Activated CD4-positive, CD25-positive, alpha-beta regulatory T cell treated with anti-CD3 and anti-CD28 coated beads, Interleukin-2, amount 50 U/mL, for 72 hours (primary cell): ENCODE data around the gene MOAP1.
"Not testable (repeated sequence)": the region's sequence is repeated elsewhere in the genome, so short reads cannot be mapped to it uniquely, and the experiment has no call there.

Experiments
- DNase-seq: peaks from one replicate; pipeline ENCODE4 v3.0.0; 2021

The MOAP1 gene

DNA sequence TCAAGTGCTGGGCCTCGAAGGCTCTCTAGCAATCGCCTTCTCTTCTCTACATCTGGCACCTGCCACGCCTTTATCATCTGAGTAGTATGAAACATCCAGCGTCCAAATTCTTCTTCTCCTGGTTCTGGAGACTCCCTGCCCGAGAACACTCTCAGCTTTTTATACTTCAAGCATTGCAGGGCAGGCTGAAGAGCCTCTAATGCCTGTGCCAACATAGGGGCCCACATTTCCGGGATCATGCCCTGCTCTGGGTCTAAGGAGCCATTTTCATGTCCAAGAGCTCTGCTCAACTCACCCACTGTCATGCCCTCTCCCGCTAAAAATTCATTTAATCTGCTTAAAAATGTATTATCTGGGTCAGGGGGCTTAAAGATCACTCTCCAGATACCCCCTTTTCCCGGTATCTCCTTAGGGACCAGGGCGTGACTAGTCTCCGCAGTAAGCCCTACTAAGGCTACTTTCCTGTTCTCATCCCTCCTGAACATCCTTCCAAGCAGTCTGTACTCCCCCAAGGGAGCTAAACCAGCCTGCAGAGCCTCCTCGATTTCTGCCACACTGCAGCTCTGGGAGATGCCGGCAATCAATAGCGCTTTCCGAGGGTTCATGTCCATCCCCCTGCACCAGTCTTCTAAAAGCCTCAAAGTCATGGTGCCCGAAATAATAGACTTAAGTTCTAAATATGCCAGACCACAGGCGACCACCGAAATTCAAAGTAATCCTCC is 940 bp downstream of the MOAP1 start:
- no peak for DNase-seq

DNA sequence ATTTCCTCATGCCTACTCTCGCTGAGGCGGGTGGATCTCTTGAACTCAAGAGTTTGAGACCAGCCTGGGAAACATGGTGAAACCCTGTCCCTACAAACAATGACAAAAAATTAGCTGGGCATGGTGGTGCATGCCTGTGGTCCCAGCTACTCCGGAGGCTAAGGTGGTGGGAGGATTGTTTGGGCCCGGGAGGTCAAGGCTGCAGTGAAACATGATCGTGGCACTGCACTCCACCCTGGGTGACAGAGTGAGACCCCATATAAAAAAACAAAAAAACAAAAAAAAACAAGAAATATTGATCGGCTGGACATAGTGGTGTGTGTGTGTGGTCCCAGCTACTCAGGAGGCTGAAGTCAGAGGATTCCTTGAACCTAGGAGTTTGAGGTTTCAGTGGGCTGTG is 9.2 kb downstream of the MOAP1 start:
- no peak for DNase-seq

DNA sequence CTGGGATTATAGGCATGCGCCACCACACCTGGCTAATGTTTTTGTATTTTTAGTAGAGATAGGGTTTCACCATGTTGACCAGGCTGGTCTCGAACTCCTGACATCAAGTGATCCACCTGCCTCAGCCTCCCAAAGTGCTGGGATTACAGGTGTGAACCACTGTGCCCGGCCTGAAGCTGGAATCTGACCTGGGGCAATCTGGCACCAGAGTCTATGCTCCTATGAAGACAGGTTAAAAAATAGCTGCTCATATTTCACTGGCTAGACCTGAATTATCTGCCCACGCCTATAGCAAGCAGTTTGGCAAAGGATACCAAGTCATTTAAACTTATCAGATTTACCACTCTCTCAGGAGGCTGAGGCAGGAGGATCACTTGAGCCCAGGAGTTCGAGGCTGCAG is 10.0 kb downstream of the MOAP1 start:
- not testable (repeated sequence) for DNase-seq

DNA sequence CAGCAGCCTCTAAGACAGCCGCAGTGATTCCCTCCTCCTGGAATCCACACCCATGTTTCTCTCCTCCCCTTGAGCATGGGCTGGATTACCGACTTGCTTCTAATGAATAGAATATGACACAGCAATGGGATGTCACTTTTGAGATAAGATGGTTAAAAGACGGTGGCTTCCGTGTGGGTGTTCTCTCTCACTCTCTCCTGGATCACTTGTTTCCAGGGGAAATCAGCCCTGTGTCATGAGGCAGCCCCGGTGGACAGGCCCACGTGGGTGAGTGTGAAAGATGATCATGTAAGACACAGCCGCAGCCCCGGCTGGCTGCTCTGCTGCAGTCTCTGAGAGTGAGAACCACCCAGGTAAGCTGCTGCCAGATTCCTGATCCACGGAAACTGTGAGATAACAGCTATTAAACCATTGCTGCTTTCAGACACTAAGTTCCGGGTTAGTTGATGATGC is 10.7 kb downstream of the MOAP1 start:
- no peak for DNase-seq

DNA sequence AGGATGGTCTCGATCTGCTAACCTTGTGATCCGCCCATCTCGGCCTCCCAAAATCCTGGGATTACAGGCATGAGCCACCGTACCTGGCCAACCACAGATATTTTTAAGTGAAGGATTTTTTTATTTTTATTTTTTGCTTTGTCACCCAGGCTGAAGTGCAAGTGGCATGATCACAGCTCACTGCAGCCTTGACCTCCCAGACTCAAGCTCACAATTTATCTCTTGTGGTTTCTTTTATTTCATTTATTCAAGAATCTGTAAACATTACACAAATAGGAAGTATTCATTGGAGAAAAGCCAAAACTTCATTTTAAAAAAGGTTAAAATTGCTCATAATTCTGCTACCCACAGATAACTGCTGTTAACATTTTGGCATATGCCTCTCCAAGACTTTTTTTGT is 13.3 kb downstream of the MOAP1 start:
- DNase-seq, result no peak

DNA sequence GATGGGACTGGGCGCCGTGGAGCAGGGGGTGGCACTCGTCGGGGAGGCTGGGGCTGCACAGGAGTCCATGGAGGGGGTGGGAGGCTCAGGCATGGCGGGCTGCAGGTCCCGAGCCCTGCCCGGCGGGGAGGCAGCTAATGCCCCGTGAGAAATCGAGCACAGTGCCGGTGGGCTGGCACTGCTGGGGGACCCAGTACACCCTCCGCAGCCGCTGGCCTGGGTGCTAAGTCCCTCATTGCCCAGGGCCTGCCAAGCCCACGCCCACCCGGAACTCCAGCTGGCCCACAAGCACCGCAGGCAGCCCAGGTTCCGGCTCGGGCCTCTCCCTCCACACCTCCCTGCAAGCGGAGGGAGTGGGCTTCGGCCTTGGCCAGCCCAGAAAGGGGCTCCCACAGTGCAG is 14.6 kb downstream of the MOAP1 start:
- DNase-seq, result not testable (repeated sequence)

DNA sequence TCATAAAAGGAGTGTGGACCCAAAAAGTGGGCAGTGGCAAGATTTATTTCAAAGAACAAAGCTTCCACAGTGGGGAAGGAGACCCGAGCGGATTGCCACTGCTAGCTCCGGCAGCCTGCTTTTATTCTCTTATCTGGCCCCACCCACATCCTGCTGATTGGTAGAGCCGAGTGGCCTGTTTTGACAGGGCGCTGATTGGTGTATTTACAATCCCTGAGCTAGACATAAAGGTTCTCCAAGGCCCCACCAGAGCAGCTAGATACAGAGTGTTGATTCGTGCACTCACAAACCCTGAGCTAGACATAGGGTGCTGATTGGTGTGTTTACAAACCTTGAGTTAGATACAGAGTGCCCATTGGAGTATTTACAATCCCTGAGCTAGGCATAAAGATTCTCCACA is 15.1 kb downstream of the MOAP1 start:
- not testable (repeated sequence) for DNase-seq

DNA sequence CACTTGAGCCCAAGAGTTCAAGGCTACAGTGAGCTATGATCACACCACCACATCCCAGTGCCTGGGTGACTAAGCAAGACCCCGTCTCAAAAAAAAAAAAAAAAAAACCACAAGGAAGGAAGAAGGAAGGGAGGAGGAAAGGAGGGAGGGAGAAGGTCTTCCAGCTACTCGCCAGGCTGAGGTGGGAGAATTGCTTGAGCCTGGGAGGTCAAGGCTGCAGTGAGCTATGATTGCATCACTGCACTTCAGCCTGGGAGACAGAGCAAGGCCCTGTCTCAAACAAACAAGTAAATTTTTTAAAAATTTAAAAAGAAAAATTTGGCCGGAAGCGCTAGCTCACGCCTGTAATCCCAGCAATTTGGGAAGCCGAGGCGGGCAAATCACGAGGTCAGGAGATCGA is 16.1 kb downstream of the MOAP1 start:
- not testable (repeated sequence) for DNase-seq

DNA sequence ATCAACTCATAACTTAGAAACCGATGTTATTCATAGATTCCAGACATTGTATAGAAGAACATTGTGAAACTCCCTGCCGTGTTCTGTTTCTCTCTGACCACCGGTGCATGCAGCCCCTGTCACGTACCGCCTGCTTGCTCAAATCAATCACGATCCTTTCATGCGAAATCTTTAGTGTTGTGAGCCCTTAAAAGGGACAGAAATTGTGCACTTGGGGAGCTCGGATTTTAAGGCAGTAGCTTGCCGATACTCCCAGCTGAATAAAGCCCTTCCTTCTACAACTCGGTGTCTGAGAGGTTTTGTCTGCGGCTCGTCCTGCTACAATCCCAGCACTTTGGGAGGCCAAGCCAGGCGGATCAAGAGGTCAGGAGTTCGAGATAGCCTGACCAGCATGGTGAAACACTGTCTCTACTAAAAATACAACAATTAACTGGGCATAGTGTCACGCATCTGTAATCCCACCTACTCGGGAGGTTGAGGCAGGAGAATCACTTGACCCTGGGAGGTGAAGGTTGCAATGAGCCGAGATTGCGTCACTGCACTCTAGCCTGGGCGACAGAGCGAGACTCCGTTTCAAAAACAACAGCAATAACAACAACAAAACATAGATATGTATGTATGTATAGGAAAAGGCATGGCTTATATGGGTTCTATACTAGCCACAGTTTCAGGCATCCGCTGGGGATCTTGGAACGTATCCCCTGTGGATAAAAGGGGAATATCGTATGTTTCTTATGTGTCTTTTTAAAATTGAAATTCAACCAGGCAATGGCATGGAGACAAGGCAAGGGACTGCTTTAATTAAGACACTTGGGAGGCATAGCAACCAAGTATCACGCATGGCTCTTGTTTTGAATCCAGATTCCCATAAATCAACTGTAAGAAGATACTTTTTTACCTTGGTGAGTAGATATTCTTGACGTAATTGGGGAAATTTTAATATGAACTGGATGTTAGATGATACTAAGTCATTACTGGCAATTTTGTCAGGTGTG is 19.1 kb downstream of the MOAP1 start:
- DNase-seq, result not testable (repeated sequence)

DNA sequence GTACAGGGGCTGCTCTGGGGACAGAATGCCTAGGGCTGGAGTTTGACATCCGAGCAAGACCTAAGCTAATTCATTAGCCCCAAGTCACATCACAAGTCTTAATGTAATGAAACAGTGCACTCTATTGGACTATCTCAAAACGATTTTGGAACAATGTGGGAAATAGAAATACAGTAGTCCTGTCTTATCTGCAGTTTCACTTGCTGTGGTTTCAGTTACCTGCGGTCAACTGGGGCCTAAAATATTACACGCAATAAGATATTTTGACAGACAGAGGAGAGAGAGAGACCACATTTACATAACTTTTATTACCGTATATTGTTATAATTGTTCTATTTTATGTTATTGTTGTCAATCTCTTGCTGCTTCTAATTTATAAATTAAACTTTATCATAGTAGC is 21.1 kb downstream of the MOAP1 start:
- no peak for DNase-seq

DNA sequence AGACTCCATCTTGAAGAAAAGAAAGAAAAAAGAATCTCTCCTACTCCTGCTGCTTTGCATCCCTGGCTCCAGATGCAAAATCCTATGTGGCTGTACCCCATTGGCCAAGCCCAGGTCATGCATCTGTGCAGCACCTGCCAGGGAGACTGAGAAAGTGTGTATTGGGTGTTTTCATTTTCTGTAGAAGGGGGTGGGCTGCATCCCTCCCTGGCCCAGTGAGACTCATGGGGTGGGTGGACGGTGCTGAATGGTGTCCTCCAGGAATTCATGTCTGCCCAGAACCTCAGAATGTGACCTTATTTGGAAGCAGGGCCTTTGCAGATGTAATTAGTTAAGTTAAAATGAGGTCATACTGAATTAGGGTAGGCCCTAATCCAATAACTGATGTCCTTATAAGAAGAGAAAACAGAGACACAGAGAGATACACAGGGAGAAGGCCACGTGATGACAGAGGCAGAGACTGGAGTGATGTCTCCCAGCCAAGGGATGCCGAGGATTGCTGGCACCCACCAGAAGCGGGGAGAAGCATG is 23.2 kb downstream of the MOAP1 start:
- no peak for DNase-seq

DNA sequence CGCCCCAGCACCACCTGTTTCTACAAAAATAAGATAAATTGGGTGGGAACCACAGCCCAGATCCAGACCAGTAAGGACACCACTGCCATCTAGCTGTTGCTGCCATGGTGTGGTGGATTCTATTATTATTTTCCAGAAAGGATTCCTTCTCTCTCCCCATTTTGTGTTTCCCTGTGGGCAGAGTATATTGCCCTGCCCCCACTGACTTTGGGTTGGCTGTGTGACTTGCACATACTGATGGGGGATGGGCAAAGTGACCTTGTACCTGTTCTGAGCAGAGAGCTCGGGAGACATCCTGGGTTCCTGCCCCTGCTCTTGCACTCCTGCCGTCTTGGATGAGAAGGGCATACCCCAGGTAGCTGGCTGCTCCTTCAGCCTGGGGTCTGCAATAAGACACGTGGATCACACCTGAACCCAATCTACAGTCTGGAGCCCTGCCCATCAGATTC is 24.3 kb downstream of the MOAP1 start:
- no peak for DNase-seq

DNA sequence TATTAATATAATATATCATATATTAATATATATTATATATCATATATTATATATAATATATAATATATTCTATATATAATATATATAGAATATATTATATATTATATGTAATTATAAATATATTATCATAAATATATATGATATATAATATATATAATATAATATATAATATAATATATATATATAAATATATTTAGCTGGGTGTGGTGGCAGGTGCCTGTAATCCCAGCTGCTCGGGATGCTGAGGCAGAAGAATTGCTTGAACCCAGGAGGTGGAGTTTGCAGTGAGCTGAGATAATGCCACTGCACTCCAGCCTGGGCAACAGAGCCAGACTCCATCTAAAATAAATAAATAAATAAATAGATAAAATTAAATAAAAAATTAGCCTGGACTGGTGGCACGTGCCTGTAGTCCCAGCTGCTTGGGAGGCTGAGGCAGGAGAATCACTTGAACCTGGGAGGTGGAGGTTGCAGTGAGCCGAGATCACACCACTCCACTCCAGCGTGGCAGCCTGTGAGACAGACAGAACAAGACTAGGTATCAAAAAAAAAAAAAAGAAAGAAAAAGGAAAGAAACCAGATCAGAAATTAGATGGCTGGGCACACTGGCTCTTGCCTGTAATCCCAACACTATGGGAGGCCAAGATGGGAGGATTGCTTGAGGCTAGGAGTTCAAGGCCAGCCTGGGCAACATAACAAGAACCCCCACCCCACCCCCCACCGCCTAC is 24.9 kb downstream of the MOAP1 start:
- not testable (repeated sequence) for DNase-seq

DNA sequence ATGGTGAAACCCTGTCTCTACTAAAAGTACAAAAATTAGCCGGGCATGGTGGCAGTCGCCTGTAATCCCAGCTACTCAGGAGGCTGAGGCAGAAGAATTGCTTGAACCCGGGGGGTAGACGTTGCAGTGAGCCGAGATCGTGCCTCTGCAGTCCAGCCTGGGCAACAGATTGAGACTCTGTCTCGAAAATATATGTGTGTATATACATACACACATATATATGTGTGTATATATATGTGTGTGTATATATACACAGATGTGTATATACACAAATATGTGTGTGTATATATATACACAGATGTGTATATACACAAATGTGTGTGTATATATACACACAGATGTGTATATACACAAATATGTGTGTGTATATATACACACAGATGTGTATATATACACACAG is 26.3 kb downstream of the MOAP1 start:
- DNase-seq, result not testable (repeated sequence)

DNA sequence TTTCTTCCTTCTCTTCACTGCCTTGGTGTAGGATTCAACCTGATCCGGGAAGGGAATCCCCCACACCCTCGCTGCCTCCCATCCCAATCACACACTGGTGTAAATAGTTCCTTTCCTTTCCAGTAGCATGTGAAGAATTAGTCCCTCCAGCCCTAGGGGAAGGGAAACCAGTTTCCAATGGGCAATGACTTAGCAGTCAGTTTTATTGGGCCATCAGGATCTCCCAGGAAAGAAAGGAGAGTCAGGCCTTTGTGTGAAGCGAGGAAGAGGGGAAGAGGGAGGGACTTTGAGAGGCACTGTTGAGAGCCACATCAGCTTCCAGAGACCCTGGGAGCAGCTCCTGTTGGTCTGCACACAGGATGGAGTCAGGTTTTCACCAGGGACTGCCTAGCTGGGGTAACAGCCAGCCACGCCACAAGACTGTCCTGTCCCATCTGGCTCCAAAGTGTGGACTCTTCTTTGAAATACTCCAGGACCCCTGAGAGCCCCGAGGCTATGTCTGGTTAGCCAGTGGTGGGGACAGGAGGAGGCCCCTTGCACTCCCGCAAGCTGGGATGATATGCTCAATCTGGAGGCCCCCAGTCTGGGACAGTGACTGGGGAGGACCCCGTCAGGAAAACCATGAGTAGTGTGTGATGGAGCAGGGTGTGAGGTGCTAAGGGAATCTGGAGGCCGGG is 27.9 kb downstream of the MOAP1 start:
- no peak for DNase-seq

DNA sequence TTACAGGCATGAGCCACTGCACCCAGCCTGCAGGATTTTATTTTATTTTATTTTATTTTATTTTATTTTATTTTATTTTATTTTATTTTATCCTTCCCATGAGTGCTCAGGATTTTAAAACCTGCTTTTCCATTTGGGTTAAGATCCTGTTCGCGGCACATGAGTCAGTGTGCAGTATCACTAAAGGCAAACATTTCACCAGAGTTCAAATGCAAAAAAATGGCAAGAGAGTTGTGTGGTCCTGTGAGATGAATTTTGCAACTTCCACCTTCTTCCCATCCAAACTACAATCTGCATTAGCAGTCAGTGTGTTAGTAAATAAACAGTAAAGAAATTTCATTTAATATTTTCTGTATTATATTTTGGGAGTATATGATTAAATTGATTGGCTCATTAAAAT is 29.0 kb downstream of the MOAP1 start:
- no peak for DNase-seq

DNA sequence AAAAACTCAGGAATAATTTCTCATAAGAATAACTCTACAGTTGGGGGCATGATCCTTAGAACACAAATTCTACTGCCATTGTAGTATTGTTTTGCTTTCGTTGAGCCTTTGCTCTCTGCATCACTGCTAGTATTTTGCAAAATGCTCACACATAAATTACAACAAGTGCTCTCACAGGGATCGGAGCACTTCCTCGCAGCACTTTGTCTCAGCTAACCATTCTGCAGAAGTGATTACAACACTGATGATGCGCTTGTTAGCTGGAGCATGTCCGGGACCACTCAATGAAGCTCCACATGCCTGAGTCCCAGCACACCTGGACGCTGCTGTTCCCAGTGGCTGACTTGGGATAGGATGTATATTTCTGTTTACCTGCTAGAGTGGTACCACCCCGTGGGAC is 31.6 kb downstream of the MOAP1 start:
- DNase-seq, result no peak

DNA sequence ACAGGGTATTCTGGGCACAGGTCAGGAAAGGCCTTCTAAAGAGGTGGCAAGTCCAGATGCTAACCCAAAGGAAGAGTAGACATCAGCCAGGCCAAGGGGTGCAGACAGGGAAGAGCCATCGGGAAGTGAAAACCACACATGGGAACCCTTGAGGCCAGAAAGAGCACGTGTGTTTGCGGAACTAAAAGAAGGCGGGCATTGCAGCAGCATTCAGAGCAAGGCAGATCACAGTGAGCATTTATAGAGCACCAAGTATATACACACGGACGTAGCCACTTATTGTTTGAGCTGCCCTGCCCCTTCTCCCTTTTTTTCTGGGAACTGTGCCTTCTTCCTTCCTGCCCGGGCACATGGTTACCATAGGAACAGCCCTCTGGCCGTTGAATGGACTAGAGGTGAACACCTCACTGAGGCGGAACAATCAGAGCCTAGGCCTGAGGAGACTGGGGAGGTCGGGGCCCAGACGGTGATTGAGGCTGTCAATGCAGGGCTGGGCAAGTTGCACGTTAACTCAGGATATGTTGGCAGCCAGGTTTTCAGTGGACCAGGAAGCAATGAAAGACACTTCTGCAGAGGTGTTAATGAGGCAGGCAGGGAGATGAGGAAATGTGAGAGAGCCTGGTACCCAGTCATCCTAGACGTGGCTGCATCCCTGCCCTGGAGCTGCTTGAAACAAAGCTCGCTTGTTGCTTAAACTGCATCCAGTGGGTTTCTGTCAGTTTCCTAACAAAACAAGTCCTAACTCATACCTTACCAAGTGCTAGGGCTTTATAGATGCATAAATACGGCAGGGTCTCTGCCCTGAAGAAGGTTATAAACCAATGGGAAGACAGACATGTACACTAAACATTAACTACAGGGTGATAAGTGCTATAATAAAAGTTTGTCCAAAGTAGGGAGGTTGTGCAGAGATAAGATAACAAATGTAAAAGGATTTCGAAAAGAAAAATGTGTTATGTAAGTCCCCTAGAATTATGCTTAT is 34.2 kb downstream of the MOAP1 start:
- no peak for DNase-seq

DNA sequence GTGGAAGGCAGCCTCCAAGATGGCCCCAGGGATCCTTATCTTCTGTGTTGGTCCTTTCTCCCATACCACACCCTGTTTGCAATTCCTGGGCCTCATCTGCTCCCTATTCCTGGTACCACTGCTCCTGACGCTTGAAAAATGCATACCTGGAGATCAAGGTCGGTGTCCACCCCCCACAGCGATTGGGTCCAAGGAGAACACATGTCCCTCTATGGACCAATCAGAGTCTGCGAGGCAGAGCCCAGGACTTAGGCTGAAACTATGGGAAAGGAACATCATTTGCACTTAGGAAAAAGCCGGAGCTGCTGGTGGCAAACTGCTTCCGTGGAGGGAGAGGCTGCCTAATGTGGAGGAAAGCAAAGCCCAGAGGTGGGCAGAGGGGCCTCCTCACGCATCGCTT is 35.7 kb downstream of the MOAP1 start:
- DNase-seq, result no peak

DNA sequence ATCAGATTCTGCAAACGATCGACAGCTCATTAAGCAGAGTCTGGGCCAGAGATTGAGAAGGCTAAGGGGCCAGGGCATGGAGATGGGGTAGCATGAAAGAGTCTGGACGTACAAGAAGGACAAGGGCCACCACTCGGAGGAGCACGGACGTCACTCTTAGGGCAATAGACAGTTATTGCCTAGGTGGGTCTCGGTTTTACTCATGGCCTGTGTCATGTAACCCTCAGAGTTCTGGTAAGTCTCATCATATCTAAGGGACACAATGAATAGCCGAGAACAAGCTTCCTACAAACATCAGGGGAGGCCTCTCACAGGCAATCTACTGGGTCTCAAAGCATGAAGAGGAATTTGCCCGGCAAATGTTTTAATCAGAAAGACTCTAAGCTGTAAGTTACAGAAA is 38.6 kb downstream of the MOAP1 start:
- no peak for DNase-seq
